Mucosa of stomach (tissue), 1 donor: ENCODE data around the gene RNF157.

ENCODE experiments used
- H3K27me3 ChIP-seq: one replicate; pipeline ENCODE4 v1.7.0; 2013; ENCODE audit warnings: mild to moderate bottlenecking, low read length; ENCODE audit not compliant: control insufficient read depth, insufficient read depth
- H3K36me3 ChIP-seq: one replicate; pipeline ENCODE4 v1.7.0; 2013; ENCODE audit warnings: low read length; ENCODE audit not compliant: control insufficient read depth, insufficient read depth
- H3K4me1 ChIP-seq: one replicate; pipeline ENCODE4 v1.7.0; 2013; ENCODE audit warnings: mild to moderate bottlenecking, low read length; ENCODE audit not compliant: control insufficient read depth, insufficient read depth
- H3K4me3 ChIP-seq: one replicate; pipeline ENCODE4 v1.7.0; 2013; ENCODE audit warnings: low read length
- H3K9ac ChIP-seq: one replicate; pipeline ENCODE4 v1.7.0; 2013; ENCODE audit warnings: mild to moderate bottlenecking, low read length, moderate library complexity
- H3K9me3 ChIP-seq: one replicate; pipeline ENCODE4 v1.7.0; 2013; ENCODE audit warnings: mild to moderate bottlenecking, low read length, moderate library complexity; ENCODE audit not compliant: control insufficient read depth
- donor health status: Pancreatic carcinoma.

Gene RNF157

GRCh38 chr17:76121932-76122430, 118.3 kb downstream of the RNF157 start:
- peak overlapping the region; percentile 66 for H3K9ac ChIP-seq
- no peak overlapping the region for H3K4me3 ChIP-seq
- H3K27me3 ChIP-seq: no peaks in the 10 kb centered on the region
- no peaks in the 10 kb centered on the region for H3K36me3 ChIP-seq
- H3K4me1 ChIP-seq: peaks cover 8% of the 10 kb centered on the region
- no peaks in the 10 kb centered on the region for H3K9me3 ChIP-seq

- no peaks in the 10 kb centered on the region for H3K27me3 ChIP-seq
- H3K9ac ChIP-seq: no peak overlapping the region
- no peaks in the 10 kb centered on the region for H3K36me3 ChIP-seq
- H3K4me1 ChIP-seq: peaks cover 8% of the 10 kb centered on the region
- no peaks in the 10 kb centered on the region for H3K9me3 ChIP-seq
- H3K4me3 ChIP-seq: no peak overlapping the region
Measured at GRCh38 chr17:76120658-76121008, 119.7 kb downstream of the RNF157 start.

- Histone ChIP-seq H3K9me3 (no peaks in the 10 kb centered on the region), H3K4me1 (peaks cover 8% of the 10 kb centered on the region), H3K4me3 (no peak overlapping the region), H3K36me3 (no peaks in the 10 kb centered on the region), H3K9ac (no peak overlapping the region), H3K27me3 (no peaks in the 10 kb centered on the region)
Measured at GRCh38 chr17:76119409-76120371, 120.6 kb downstream of the RNF157 start.

GRCh38 chr17:76115138-76115754, 125.0 kb downstream of the RNF157 start:
- Histone ChIP-seq H3K9me3 (no peaks in the 10 kb centered on the region), H3K27me3 (no peaks in the 10 kb centered on the region), H3K9ac (no peak overlapping the region), H3K4me1 (no peaks in the 10 kb centered on the region), H3K4me3 (no peak overlapping the region), H3K36me3 (no peaks in the 10 kb centered on the region)

- no peak overlapping the region for H3K4me3 ChIP-seq
- H3K9me3 ChIP-seq: no peaks in the 10 kb centered on the region
- H3K36me3 ChIP-seq: no peaks in the 10 kb centered on the region
- no peaks in the 10 kb centered on the region for H3K27me3 ChIP-seq
- H3K4me1 ChIP-seq: no peaks in the 10 kb centered on the region
- no peak overlapping the region for H3K9ac ChIP-seq
Measured at GRCh38 chr17:76111956-76112355, 128.3 kb downstream of the RNF157 start.

GRCh38 chr17:76107509-76107908, 132.8 kb downstream of the RNF157 start:
- H3K36me3 ChIP-seq: no peaks in the 10 kb centered on the region
- no peak overlapping the region for H3K4me3 ChIP-seq
- H3K27me3 ChIP-seq: no peaks in the 10 kb centered on the region
- peaks cover 26% of the 10 kb centered on the region for H3K4me1 ChIP-seq
- H3K9ac ChIP-seq: no peak overlapping the region
- H3K9me3 ChIP-seq: no peaks in the 10 kb centered on the region

- Histone ChIP-seq H3K4me3 (no peak overlapping the region), H3K36me3 (no peaks in the 10 kb centered on the region), H3K27me3 (no peaks in the 10 kb centered on the region), H3K4me1 (peaks cover 26% of the 10 kb centered on the region), H3K9me3 (no peaks in the 10 kb centered on the region), H3K9ac (no peak overlapping the region)
Measured at GRCh38 chr17:76106703-76107102, 133.6 kb downstream of the RNF157 start.

GRCh38 chr17:76104896-76105231, 135.4 kb downstream of the RNF157 start:
- no peak overlapping the region for H3K4me3 ChIP-seq

GRCh38 chr17:76104140-76104895, 136.0 kb downstream of the RNF157 start:
- no peaks in the 10 kb centered on the region for H3K9me3 ChIP-seq
- H3K4me1 ChIP-seq: peaks cover 26% of the 10 kb centered on the region
- no peaks in the 10 kb centered on the region for H3K27me3 ChIP-seq
- H3K4me3 ChIP-seq: peak overlapping the region; percentile 92
- peak overlapping the region; percentile 87 for H3K9ac ChIP-seq
- H3K36me3 ChIP-seq: peaks cover 6% of the 10 kb centered on the region

More at GRCh38 chr17:76104896-76105231, 135.4 kb downstream of the RNF157 start:
- Histone ChIP-seq H3K9ac (no peak overlapping the region), H3K9me3 (no peaks in the 10 kb centered on the region), H3K27me3 (no peaks in the 10 kb centered on the region), H3K36me3 (peaks cover 6% of the 10 kb centered on the region), H3K4me1 (peaks cover 26% of the 10 kb centered on the region)

GRCh38 chr17:76103274-76104139, 136.8 kb downstream of the RNF157 start, which contains the start of gene EXOC7:
EXOC7 (minus strand) TSS chr17:76103787; CDS start chr17:76103692, 95 bp downstream.
- H3K36me3 ChIP-seq: peaks cover 6% of the 10 kb centered on the region
- no peaks in the 10 kb centered on the region for H3K9me3 ChIP-seq
- no peaks in the 10 kb centered on the region for H3K27me3 ChIP-seq
- H3K4me3 ChIP-seq: peak within 1 kb of the TSS; percentile 92
- peak within 1 kb of the TSS; percentile 87 for H3K9ac ChIP-seq
- peaks cover 26% of the 10 kb centered on the region for H3K4me1 ChIP-seq

- Histone ChIP-seq H3K36me3 (peaks cover 6% of the 10 kb centered on the region), H3K9ac (peak overlapping the region; percentile 87), H3K27me3 (no peaks in the 10 kb centered on the region), H3K4me3 (peak overlapping the region; percentile 92), H3K9me3 (no peaks in the 10 kb centered on the region), H3K4me1 (peaks cover 26% of the 10 kb centered on the region)
Measured at GRCh38 chr17:76102944-76103273, 137.4 kb downstream of the RNF157 start.
